ENCODE measurements around the gene MYO1B. TPM values are rescaled to one million over a fixed set of nuclear protein-coding genes. Genes with fewer than 3 reads are reported as not detected.

The MYO1B gene
- total and polyA plus RNA-seq, 2 of the 4 experiments (the other 2 are of a cell fraction): 57.2 to 116 TPM

GRCh38 chr2:191451116-191451515 is 205.9 kb downstream of the MYO1B start:
- no peak overlapping the region for H3K4me2 ChIP-seq (ENCODE audit: low read depth, low read length)
- H2BK20ac ChIP-seq (ENCODE audit: low read depth, low read length): no peak overlapping the region
- ATAC-seq (ENCODE audit: low read depth) (no peak), DNase-seq (no peak)
- H3K4ac ChIP-seq (ENCODE audit: low read depth, low read length): no peak overlapping the region
- POLR2A ChIA-PET (ENCODE audit: unreplicated experiment): interaction anchor here (0.6 kb wide), 1 partner anchor 280 kb away, joined by 4 read pairs; no protein-coding TSS in a partner anchor
- no peak overlapping the region for H2AK9ac ChIP-seq (replicated peaks; ENCODE audit: low read depth, low read length, poor library complexity)
- H3K4me3 ChIP-seq (ENCODE audit: insufficient read depth, low read depth, low read length): no peak overlapping the region
- no peak overlapping the region for H4K8ac ChIP-seq (ENCODE audit: low read depth in 2 of 2, low read length in 2 of 2)
- H4K20me1 ChIP-seq (ENCODE audit: insufficient read depth, low read length): no peaks in the 10 kb centered on the region
- no CpG with 5 or more reads among the region's 5 CpGs for WGBS, 2 experiments (ENCODE audit: extremely low coverage in 2 of 2, insufficient read length in 1 of 2)
- H3K36me3 ChIP-seq (ENCODE audit: control insufficient read depth, insufficient read depth, low read length): no peaks in the 10 kb centered on the region
- H2BK15ac ChIP-seq (ENCODE audit: low read depth, low read length): no peak overlapping the region
- TF ChIP-seq RCOR1 (IDR thresholded peaks at IDR 0.05; ENCODE audit: insufficient replicate concordance, low read length) (no peak), RAD21 (IDR thresholded peaks at IDR 0.05; ENCODE audit: low read length) (no peak), SMC3 (IDR thresholded peaks at IDR 0.05; ENCODE audit: low read depth, low read length) (no peak), FOS (IDR thresholded peaks at IDR 0.05; ENCODE audit: low read depth, low read length) (no peak), CTCF (conservative IDR thresholded peaks at IDR 0.05; ENCODE audit: low read depth, low read length) (no peak), RFX5 (IDR thresholded peaks at IDR 0.05; ENCODE audit: low read depth, low read length) (no peak)
- dilution Hi-C loops (cut with HindIII; ENCODE audit: low sequenced_read_pairs, unreplicated experiment) (no loop called here), in situ Hi-C loops (cut with MboI; ENCODE audit: low sequenced_read_pairs) (no loop called here), intact Hi-C loops (cut with micrococcal nuclease) (no loop called here)
- H3K4me1 ChIP-seq (ENCODE audit: control insufficient read depth, insufficient read depth, low read length): no peaks in the 10 kb centered on the region
- no peak overlapping the region for H3K23ac ChIP-seq (ENCODE audit: low read depth, low read length)
- H3K27me3 ChIP-seq (ENCODE audit: control insufficient read depth, insufficient read depth, low read length): no peaks in the 10 kb centered on the region
- no peak overlapping the region for H3K9ac ChIP-seq (ENCODE audit: low read depth, low read length)
- BruUV-seq (replicated peaks): no TSS peak
- no peaks in the 10 kb centered on the region for H3K9me3 ChIP-seq (ENCODE audit: control insufficient read depth, insufficient read depth, low read length)
- H3K14ac ChIP-seq (replicated peaks; ENCODE audit: low read depth, low read length): no peak overlapping the region
- H4K5ac ChIP-seq (ENCODE audit: low read depth, low read length): no peak overlapping the region
- no peak overlapping the region for H3K18ac ChIP-seq (ENCODE audit: low read depth, low read length)
- no peak overlapping the region for H3K27ac ChIP-seq (ENCODE audit: insufficient read depth, low read length)
- no peak overlapping the region for H3K56ac ChIP-seq (ENCODE audit: extremely low read depth, insufficient read depth, low read length)
- H3K9me1 ChIP-seq (ENCODE audit: insufficient read depth, low read length): peaks cover 3% of the 10 kb centered on the region; the same call in 1 of the 2 replicates
- no peak overlapping the region for H2AFZ ChIP-seq (replicated peaks; ENCODE audit: low read length, poor library complexity)
- no peak overlapping the region for H2BK5ac ChIP-seq (ENCODE audit: low read depth, low read length, poor library complexity, severe bottlenecking)
- H2AK5ac ChIP-seq (ENCODE audit: low read depth, low read length): no peak overlapping the region
- H2BK120ac ChIP-seq (ENCODE audit: low read depth, low read length): no peak overlapping the region
- no peak overlapping the region for H4K91ac ChIP-seq (ENCODE audit: insufficient read depth, low read depth, low read length)
- H3K79me1 ChIP-seq (ENCODE audit: low read depth in 1 of 2, low read length in 2 of 2): no peaks in the 10 kb centered on the region
- CTCF ChIA-PET: no interaction called here

All from IMR-90 (cell line).